Renal cortex interstitium (tissue), 11 donors: ENCODE measurements around the gene ADGRG6. TPM values are rescaled to one million over a fixed set of nuclear protein-coding genes. Genes with fewer than 3 reads are reported as not detected.

Experiments used
- DNase-seq, 11 donors: peaks; one replicate each; pipeline ENCODE4 v3.0.0-alpha.2; 2013; ENCODE audit warnings: low read depth in 9 of 11, low spot score in 4 of 11; ENCODE audit errors: extremely low read depth in 1 of 11
- polyA plus RNA-seq, 3 donors: library from polyadenylated mRNA; unstranded; fragments of 120-200 nt; gene quantifications; one replicate each; pipeline ENCODE4 v1.2.1, GENCODE V29; 2013; ENCODE audit not compliant: insufficient read length in 3 of 3

ADGRG6 gene
- polyA plus RNA-seq, 3 donors: 24.1 to 28.4 (median 27.4) TPM

GRCh38 chr6:142284419-142284818 lies 17.4 kb upstream of the ADGRG6 start:
- DNase-seq: no peak

- no peak for DNase-seq
Measured at GRCh38 chr6:142285235-142286087, 16.3 kb upstream of the ADGRG6 start.

GRCh38 chr6:142286088-142286409 lies 15.8 kb upstream of the ADGRG6 start:
- DNase-seq: no peak

GRCh38 chr6:142289687-142290086 lies 12.1 kb upstream of the ADGRG6 start:
- no peak for DNase-seq

GRCh38 chr6:142290851-142291250 lies 11.0 kb upstream of the ADGRG6 start:
- DNase-seq: no peak

- DNase-seq: no peak
Measured at GRCh38 chr6:142291512-142291911, 10.3 kb upstream of the ADGRG6 start.

GRCh38 chr6:142292166-142292924 lies 9.5 kb upstream of the ADGRG6 start:
- no peak for DNase-seq

GRCh38 chr6:142293121-142293520 lies 8.7 kb upstream of the ADGRG6 start:
- DNase-seq: no peak

- no peak for DNase-seq
Measured at GRCh38 chr6:142294679-142295078, 7.1 kb upstream of the ADGRG6 start.

- DNase-seq: no peak
Measured at GRCh38 chr6:142296975-142297604, 4.7 kb upstream of the ADGRG6 start.

GRCh38 chr6:142297605-142297995 lies 4.2 kb upstream of the ADGRG6 start:
- no peak for DNase-seq

GRCh38 chr6:142297996-142298753 lies 3.6 kb upstream of the ADGRG6 start:
- DNase-seq: no peak

- no peak for DNase-seq
Measured at GRCh38 chr6:142300302-142300701, 1.5 kb upstream of the ADGRG6 start.

- DNase-seq: peak in 4 of 11 donors; percentile 5 to 15 (median 12)
Measured at GRCh38 chr6:142300758-142301650, 803 bp upstream of the ADGRG6 start.

- DNase-seq: peak in 4 of 11 donors; percentile 7 to 14 (median 12)
Measured at GRCh38 chr6:142302421-142303175, 791 bp downstream of the ADGRG6 start.

GRCh38 chr6:142303176-142303533 lies 1.3 kb downstream of the ADGRG6 start:
- no peak for DNase-seq

GRCh38 chr6:142304241-142304640 lies 2.4 kb downstream of the ADGRG6 start:
- DNase-seq: no peak

- DNase-seq: no peak
Measured at GRCh38 chr6:142306736-142307135, 4.9 kb downstream of the ADGRG6 start.
